Gastroesophageal sphincter (tissue), 2 donors: ENCODE results near the gene ZNF672.

Experiments used
- EP300 ChIP-seq: sonication (generic); formaldehyde crosslinking; IDR thresholded peaks from one replicate; pipeline ENCODE4 v1.6.1; 2017; ENCODE audit warnings: antibody characterized with exemption, mild to moderate bottlenecking
- POLR2AphosphoS5 ChIP-seq: sonication (generic); formaldehyde crosslinking; IDR thresholded peaks from one replicate; pipeline ENCODE4 v1.6.1; 2017; ENCODE audit warnings: antibody characterized with exemption

- no peak for TF ChIP-seq EP300
- no peak for TF ChIP-seq POLR2AphosphoS5
Observed at GRCh38 chr1:248804771-248805681, 33.0 kb upstream of the ZNF672 start.
